Measurements from ENCODE around the gene E2F6.

- no peak for TF ChIP-seq CTCF (conservative IDR thresholded peaks at IDR 0.05; ENCODE audit: low read depth, low read length)
- no peak for TF ChIP-seq EZH2 (IDR thresholded peaks at IDR 0.05; ENCODE audit: borderline replicate concordance, low read depth, low read length, poor library complexity, severe bottlenecking)
Measured at GRCh38 chr2:11499081-11499743, 33.3 kb upstream of the E2F6 start.

Data from A673 (cell line).